ENCODE data around the gene GLRX2. TPM values are rescaled to one million over a fixed set of nuclear protein-coding genes. Genes with fewer than 3 reads are reported as not detected.

Gene GLRX2
- total RNA-seq: 8.6 and 14.9 TPM in 2 replicates

DNA sequence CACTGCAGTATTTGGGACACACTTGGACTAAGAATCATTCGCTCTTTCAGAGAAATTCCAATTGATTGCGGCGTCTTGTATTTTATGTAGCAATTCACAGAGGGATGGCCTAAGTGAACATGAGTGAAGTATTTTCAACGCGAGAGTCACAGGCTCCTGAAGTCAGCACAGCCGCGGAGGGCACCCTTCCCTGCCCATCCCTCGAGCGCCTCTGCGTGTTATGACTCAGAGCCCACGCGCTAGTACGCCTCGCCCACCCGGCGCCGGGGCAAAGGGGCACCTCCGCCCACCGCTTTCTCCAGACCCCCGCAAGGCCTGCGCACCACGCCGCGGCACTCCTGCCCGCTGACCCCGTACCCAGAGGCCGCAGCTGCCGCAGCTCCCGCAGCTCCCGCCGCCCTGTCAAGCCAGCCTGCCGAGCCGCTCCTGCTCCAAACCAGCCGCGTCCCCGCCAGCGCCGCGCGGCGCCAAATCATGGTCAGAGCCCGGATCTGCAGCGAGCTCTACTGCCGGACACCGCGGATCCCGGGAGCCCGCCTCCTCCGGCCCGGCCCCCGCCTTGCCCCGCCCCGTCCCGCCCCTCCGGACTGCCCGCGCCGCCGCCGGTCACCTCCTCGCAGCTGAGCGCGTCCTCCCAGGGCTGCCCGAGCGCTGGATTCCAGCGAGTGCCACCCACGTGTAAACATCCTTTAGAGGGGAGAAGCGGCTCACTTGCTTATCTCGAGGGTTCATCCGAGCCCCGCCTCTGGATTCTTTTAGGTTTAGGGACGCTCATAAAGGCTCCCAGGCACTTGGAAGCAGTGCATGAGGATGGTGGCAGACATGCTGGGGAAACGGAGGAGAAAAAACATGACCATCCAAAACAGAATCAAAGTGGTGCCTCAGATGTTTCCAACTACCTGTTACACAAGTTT, at the start of gene GLRX2:
Gene GLRX2, minus strand, starts transcription at position 508 of the 914 bp plus-strand sequence. Its CDS starts 32 bp downstream, at position 476.

GRCh38 chr1:193121616-193122593, 16.7 kb upstream of the GLRX2 start, which contains the start of gene CDC73:
Gene CDC73, plus strand, starts transcription at chr1:193122031. Its CDS starts 170 bp downstream, at chr1:193122201.

GRCh38 chr1:193059282-193060114, 45.7 kb downstream of the GLRX2 start, which contains the start of the genes RO60 and UCHL5:
Gene RO60, plus strand, starts transcription at chr1:193059612. Its CDS starts 9,443 bp downstream, at chr1:193069055.
Gene UCHL5, minus strand, starts transcription at chr1:193059360. Its CDS starts 100 bp downstream, at chr1:193059260.

Other genes with a start within 250 kb of the GLRX2 start
- gene UCHL5, start 46.1 kb downstream of the GLRX2 start, total RNA-seq: 24.9 and 44.7 TPM in 2 replicates
- gene RO60, start 45.8 kb downstream of the GLRX2 start, total RNA-seq: 164 and 179 TPM in 2 replicates
- gene CDC73, start 16.6 kb upstream of the GLRX2 start, total RNA-seq: 27.6 and 40.2 TPM in 2 replicates
- gene B3GALT2, start 81.2 kb upstream of the GLRX2 start, total RNA-seq: 0.37 and 0.89 TPM in 2 replicates

All from smooth muscle cell of the umbilical artery (primary cell).